ENCODE measurements around the gene DCAF4.

The DCAF4 gene

DNA sequence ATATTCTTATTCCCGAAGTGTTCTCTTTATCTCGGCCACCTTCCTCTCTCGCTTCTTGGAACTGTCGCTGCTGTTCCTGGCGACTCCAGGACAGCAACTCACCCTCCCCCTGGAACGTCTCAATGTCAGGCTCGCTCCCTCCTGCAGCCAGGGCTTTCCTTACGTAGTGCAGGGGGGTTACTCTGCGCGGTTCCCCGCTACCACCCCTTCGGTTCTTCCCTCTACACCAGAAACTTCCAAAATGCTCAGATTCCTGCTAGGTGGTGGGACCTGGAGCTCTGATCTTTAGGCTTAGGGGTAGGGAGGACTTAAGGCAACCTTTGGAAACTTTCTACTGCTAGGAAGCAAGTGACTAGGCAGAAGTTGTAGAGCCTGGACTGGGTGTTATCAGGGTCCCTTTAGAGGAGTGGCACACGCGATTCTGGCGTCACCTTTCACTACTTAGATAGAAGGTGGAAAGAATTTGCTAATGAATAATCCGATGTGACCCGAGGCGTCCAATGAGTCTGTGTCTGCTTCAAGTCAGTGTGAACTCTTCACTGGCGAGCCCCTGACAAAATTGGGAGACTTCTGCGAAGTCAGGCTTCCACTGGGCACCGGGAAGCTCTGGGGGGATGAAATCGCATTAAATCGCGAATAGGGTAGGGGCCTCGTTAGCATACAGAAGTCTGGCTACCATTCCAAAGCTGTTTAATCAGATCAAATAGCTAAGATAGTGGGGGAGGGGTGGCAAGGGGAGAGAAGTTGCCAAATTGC, 31.5 kb upstream of the DCAF4 start:
- DNase-seq, result peak; percentile 31

DNA sequence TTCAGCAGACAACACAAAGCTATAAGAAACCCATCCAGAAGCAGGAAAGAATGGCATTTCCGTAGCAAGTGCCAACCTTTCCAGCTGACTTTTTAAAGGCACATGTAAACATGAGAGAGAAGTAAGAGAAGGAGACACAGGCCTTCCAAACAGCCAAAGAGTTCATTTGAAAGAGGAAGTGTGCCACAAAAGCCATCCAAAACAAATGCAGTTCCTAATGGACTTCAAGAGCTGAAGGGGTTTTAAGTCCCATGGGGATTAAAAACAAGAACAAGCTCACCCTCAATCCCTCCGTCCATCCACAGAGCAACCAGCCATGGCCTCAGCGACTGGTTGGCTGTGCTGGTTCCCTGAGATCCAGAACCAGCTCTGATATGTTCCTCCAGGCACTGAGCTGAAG, 27.8 kb upstream of the DCAF4 start:
- DNase-seq, result no peak

DNA sequence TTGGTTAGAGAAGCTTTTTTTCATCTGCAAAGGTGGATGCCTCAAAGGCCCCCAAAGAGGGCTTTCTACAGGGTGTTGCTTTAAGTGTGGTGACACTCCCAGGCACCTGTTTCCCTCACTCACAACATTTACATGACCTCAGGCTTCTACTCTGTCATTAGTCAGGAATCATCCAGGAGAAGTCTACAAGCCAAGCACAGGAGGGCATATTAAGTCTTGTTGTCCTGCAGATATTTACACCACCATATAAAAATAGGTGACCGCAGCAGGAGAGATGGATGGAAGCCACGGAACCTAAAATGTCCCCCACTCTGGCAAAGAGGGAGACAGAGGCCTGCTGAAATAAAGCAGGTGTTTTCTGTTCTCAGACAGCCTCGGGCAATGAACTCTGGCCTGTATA, 24.9 kb upstream of the DCAF4 start:
- DNase-seq, result no peak

DNA sequence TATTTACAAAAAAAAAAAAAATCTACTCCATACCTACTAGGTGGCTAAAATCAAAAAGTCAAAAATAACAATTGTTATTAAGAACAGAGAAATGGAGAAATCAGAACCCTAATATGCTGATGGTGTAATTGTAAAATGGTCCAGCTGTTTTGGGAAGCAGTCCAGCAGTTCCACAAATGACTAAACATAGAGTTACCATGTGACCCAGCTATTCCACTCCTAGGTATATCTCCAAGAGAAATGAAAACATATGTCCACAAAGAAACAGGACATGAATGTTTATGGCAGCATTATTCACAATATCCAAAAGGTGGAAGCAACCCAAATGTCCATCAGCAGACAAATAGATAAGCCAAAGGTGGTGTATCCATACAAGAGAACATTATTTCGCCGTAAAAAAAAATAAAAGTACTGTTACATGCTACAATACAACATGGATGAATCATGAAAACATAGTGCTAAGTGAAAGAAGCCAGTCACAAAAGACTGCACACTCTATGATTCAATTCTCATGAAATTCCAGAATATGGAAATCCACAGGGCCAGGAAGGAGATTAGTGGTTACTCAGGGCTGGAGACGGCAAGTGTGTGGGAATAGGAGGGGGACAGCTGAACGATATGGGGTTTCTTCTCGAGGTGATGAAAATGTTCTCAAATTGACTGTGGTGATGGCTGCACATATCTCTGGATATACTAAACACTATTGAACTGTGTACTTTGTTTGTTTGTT, 23.3 kb upstream of the DCAF4 start:
- DNase-seq, result no peak

DNA sequence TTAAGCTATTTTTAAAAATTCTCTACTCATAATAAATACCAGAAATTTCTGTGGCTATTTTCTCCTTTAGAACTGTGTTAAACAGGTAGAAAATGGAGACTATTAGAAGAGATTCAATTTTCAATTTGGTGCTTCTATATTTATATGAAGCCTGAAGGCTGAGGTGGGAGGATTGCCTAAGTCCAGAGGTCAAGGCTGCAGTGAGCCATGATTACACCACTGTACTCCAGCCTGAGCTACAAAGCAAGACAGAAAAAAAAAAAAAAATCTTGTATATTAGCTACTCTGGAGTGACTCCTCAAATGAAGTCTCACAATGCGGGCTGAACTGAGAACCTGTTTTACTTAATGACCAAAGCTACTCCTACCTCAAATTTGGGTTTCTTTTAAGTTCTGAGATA, 22.5 kb upstream of the DCAF4 start:
- no peak for DNase-seq

DNA sequence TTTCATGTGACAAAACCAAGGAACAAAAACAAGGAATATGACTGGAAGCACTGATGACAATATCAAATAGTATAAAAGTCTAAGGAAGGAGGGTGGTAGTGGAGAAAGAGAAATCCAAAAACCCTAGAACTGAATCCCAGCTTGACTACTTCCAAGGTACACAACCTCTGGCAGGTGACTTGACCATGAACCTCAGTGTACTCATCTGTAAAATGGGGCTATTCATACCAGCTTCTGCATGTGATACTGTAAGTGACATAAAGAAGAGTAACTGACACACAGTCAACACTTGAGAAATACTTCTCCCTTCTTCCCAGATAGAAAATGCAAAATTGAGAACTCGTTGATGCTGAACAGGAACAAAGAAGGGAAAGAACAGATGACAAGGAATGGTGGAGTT, 22.0 kb upstream of the DCAF4 start:
- no peak for DNase-seq

DNA sequence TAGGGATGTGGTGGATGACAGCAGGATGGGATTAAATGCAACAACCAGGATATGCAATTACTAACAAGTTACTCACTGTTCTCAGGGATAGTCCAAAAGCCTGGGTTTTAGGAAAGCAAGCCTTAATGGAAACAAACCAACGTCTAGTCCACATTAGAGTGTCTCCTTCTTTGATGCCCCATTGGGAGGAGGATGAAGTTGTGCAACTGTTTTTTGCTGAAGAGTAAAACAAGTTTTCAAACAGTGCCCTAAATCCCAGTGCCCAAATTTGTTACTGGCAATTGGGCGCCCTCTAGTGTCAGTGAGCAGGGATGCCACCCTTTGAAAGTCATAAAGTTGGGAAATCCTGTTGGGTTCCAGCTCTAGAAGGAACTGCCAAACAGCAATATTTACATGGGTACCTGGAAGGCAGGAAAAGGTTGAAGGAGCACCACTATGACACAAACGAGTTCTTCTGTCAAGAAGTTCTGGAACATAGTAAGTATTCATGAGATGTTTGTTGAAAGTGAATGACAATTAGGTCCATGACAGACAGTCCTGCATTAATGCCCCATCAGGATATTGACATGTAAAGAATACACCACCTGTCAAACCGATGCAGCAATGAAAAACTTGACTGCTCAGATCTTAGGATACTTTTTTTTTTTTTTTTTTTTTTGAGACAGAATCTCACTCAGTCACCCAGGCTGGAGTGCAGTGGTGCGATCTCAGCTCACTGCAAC, 21.3 kb upstream of the DCAF4 start:
- peak; percentile 69 for DNase-seq

DNA sequence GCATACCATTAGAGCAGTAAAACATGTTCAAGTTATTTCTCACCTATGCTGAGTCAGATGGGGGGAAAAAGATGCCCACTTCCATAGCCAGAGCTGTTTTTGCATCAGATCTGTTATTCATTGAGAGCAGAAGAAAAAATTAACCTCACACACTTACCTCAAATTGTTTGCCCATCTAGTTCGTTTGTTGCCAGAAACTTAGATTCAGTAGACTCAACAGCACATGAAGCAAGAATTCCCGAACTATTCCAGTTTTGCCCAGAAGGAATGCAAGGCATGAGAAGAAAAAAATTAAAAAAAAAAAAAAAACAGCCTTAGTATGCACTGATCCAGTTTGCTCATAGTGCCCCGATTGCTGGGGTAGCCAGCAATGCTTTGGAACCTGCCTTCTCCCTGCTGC, 19.9 kb upstream of the DCAF4 start:
- DNase-seq, result no peak

DNA sequence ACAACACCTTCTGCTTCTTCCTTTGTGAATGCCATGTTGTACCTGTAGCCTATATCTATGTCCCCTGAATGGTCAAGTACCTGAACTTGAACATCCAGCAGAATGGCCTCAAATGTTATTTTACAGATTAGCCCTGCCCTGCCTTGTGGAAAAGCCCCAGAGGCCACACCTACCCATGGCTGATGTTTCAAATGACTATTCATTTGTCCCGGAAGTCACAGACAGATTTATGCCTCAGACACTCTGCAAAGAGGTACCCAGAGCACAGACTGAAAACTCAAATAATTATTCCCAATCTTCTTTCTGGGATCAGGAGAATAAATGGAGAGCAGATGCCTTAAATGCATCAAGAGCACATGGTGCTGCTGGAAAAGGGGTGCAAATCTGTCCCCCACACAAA, 19.4 kb upstream of the DCAF4 start:
- DNase-seq, result no peak

DNA sequence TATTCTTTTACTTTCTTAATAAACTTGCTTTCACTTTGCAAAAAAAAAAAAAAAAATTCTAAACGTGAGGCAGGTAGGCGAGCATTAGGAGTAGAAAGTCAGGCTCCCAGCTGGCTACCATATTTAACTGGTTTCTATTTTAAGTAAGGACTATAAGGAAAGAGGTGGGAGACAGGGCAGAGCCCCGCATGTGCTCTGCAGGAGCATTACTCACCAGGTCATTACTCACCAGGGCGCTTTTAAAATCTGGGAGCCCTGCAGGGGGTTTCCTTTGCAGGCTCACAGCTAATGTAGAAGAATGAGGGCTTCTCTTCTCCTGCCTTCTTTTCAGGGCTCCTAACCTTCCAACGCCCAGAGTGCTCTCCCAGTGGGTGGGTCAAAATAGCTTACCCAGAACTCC, 18.4 kb upstream of the DCAF4 start:
- no peak for DNase-seq

DNA sequence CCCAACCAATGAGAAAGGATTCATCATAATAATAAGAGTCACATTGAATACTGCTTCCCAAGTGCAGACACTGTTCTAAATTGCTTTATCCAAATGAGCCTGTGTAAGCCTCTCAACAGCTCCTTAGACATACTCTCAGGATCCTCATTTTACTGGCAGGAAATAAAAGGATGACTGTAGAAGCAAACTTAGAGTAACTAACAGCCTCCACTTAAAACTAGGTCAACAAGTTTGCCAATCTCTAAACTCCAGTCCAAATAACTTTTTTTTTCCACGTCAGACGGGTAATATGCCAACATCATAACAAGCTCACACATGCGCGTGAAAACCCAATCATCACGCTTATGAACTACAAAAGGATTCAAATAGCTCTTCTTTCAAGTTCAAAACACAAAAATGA, 17.1 kb upstream of the DCAF4 start:
- DNase-seq, result no peak

DNA sequence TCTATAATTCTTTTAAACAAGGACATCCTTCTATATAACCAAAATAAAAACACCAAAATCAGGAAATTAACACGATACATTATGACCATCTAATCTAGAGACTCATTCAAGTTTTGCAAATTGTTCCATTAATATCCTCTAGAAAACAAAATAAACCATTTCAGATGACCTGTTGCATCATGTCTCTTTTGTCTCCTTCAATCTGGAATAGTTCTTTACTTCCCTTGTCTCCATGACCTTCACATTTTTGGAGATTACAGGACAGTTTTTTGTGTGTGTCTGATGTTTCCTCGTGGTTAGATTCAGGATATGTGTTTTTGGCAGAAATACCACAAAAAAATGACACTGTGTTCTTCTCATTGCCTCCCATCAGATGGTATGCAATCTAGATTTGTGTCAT, 12.5 kb upstream of the DCAF4 start:
- DNase-seq, result no peak

DNA sequence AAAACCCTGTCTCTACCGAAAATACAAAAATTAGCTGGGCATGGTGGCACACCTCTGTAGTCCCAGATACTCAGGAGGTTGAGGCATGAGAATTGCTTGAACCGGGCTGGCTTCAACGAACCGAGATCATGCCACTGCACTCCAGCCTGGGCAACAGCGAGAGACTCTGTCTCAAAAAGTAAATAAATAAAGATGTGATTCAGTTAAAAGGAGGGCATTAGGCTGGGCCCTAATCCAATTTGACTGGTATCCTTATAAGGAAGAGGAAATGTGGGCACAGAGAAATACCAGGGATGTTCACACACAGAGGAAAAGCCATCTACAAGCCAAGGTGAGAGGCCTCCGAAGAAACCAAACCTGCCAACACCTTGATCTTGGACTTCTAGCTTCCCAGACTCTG, 10.1 kb upstream of the DCAF4 start:
- no peak for DNase-seq

DNA sequence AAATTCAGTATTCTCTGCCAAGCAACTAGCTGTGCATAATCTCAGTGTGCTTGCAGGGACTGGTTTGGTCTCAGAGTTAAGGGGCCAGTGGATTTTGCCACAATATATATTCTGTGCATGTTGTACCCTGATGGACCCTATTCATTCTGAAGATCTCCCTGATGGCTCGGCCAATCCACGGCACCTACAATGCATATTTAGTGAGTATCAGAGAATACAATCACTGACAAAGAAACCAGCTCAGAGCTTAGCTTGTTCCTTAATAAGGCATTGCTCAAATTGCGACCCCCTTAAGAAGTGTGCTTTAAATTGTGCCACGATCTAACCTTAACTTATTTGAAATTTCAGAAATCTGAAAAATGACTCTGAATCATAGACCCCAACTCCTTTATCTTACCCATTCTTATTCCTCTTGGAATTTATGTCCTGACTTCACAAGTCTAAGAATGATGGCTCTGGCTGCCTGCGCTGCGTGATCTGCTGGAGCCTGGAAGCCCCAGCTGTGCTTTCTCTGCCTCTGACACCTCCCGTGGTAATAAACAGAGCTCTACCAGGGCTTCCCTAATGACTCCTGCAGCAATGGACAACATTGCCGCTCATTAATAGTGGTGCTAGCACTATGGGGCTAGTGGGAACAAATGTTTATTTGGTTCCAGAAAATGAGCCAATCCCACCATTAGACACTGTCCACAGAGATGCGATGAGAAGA, 9.0 kb upstream of the DCAF4 start:
- DNase-seq, result no peak

DNA sequence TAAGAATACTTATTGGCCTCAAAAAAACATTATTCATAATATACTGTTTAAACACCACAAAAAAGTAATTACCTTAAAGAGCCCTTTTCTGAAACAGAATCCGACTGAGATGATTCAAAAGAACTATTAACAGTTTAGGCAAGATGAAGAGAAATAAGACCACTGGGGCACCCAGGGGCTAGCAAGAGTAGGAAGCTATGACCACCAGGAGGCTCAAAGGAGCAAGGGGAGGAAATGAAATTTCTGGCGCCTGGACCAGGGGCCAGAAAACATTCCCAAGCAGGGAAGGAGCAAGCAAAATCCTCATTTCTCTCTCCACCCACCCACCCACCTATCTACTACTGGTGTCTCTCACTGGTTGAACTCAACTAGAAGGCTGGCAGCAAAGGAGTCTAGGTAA, 6.3 kb upstream of the DCAF4 start:
- no peak for DNase-seq

DNA sequence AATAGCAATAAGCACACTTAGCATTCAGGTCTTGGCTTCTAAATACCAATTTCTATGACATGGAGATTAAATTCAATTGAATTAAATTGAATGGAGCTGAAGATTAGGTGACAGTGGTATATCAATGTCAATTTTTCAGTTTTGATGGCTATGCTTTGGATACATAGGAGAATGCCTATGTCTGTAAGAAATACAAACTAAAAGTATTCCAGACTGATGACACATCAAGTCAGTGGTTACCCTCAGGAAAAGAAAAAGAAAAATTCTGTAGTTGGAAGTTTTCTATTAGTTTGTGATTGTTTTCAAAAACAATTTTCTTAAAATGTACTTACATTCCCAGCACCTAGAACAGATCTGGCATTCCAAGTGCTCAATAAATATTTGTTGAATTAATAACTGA, 4.9 kb upstream of the DCAF4 start:
- DNase-seq, result no peak

DNA sequence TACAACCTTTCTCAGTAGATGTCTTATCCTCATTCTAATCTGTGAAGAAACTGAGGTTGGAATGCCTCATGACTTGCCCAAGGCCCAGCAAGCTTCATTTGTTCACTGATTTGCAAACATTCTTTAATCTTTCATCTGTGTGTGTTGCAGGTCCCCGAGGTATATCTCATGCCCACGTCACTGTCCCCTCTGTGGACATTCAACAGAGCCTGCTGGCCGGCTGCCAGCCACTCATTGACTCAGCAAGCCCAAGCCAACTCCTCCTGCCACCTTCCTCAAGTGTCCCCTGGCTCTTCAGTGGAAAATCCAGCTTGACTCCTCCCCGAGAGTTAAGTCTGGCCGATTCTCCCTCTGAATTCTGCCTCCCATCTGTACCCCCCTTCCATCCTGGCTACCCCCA, 1.9 kb upstream of the DCAF4 start:
- DNase-seq, result peak; percentile 56

DNA sequence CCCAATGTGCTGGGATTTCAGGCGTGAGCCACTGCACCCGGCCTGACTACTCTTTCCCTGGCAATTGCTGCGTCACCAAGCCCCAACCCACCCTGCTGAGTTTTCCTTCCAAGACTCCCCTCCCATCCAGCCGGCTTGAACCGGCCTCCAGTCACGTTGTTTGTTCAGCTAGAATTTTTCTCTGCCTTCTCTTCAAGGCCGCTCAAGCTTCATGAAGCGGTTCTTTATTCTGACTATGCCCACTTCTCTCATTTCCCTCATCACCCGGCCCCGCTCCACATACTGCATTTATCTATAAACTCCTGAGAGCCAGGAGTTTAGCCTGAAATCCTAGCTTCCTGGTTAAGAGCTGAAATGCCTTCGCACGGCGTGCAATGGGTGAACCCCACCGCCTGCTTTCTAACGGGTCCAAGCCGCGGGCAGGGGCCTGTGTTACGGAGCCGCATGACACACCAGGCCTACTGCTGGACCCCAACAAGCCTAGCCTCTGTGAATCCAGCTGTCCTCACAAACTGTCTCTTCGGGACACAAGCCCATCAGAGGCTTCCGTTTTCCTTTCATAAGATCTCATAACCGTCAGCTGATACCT, 999 bp upstream of the DCAF4 start:
- DNase-seq, result no peak

DNA sequence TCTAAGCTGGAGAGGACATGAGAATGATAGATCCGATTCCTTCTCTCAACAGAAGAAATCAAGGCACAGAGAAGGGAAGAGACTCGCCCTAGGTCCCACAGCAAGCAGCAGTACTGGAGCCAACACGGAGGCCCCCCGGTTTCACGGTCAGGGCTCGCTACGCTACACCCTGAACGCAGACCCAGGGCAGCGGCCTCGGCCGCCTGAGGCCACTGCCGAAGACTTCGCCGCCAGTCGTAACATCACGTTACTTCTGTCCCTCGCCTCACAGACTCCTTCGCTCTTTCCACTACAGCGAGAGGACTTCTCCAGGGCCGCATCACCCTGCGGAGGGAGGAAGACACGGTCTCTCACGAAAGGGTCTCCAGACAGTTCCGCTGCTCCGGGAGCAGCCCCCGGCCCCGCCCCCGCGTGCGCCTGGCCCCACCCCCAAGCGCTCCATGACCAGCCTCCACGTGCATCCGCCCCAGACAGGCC, 411 bp upstream of the DCAF4 start:
- DNase-seq, result no peak

DNA sequence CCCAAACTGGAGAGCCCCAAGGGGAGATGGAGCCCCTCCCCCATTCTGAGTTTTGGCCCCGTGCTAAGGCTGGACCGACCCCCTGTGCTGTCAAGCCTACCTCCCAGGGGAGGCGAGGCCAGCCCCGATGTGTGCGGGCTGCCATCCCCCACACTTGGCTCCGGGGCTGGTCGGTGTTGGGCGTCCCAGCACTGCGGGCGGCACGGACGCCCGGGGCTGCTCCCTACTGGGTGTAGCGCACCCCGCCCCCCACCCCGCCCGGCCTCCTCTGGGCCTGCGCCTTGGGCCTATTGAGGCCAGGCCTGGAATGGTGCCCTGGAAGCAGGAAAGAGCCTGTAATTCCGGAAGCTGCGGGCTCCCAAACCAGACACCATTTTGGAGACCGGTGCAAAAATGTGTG, 2.6 kb downstream of the DCAF4 start:
- no peak for DNase-seq

DNA sequence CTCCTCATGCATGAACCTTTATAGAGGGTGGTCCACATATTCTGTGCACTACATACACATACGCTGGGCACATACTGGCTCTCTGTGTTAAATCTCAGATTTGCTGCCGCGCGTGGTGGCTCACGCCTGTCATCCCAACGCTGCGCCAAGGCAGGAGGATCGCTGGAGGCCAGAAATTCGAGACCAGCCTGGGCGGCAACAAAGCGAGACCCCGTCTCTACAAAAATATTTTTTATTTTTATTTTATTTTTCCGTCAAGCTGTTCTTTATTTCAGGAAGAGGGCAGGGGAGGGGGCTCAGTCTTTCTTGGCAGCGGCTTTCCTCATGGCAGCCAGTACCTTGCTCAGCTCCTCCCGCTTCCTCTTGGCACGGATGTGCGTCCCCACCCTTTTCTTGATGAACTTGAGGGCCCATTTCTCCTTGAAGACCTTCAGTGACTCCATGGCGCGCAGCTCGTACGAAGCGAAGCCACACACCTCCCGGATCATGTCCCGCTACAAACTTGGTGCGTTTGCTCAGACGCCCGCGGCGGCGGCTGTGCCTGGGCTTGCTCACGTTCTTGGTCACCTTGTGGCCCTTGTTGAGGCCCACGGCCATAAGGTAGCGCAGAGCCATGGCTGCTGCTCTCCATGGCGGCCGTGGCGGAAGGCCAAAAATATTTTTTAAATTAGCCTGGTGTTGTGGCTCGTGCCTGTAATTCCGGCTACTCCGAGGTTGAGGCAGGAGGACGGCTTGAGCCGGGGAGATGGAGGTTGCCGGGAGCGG, 3.2 kb downstream of the DCAF4 start:
- no peak for DNase-seq

DNA sequence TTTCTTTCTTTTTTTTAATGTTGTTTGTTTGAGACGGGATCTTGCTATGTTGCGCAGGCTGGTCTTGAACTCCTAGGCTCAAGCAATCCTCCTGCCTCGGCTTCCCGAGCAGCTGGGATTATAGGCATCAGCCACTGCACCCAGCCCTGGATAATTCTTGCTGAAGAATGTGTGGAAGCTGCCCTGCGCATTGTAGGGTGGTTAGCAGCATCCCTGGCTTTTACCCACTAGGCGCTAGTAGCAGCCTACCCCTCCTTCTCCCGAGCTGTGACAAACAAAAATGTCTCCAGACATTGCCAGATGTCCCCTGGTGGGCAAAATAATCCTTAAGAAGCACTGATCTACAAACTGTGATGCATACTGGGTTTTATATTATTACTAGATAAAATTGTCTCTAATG, 6.6 kb downstream of the DCAF4 start:
- DNase-seq, result no peak

Measured in hematopoietic multipotent progenitor cell treated with erythropoietin and hydrocortisone succinate and interleukin-3 and kit ligand, for 8 days (in vitro differentiated cells).